ENCODE measurements around the gene PTBP3.

PTBP3 gene

DNA sequence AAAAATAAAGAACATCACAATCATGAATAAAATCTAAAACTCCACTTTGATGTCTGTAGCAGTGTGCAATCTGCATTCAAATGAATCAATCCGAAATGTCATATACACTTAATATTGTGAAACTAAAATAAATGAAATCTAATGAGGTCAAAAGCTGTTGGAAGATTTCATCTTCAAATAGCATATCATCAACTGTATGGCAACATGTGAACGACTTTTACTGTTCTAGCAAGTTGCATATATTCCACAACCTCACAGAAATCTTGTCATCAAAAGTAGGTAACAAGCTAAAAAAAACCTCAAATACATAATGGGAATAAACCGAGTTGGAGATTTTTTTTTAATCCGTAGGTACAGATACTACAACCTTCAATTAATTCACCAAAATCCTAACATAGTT is 1.2 kb downstream of the PTBP3 start:
- H3K4me3 ChIP-seq (ENCODE audit: low read depth, low read length): peak overlapping the region; percentile 73
- DNase-seq (ENCODE audit: low read depth): no peak
- TF ChIP-seq, protein P1, sequence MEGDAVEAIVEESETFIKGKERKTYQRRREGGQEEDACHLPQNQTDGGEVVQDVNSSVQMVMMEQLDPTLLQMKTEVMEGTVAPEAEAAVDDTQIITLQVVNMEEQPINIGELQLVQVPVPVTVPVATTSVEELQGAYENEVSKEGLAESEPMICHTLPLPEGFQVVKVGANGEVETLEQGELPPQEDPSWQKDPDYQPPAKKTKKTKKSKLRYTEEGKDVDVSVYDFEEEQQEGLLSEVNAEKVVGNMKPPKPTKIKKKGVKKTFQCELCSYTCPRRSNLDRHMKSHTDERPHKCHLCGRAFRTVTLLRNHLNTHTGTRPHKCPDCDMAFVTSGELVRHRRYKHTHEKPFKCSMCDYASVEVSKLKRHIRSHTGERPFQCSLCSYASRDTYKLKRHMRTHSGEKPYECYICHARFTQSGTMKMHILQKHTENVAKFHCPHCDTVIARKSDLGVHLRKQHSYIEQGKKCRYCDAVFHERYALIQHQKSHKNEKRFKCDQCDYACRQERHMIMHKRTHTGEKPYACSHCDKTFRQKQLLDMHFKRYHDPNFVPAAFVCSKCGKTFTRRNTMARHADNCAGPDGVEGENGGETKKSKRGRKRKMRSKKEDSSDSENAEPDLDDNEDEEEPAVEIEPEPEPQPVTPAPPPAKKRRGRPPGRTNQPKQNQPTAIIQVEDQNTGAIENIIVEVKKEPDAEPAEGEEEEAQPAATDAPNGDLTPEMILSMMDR (IDR thresholded peaks at IDR 0.05; ENCODE audit: low read depth, low read length): no peak
- TF ChIP-seq, protein P2, sequence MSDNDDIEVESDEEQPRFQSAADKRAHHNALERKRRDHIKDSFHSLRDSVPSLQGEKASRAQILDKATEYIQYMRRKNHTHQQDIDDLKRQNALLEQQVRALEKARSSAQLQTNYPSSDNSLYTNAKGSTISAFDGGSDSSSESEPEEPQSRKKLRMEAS (IDR thresholded peaks at IDR 0.05; ENCODE audit: low read depth, low read length): no peak

DNA sequence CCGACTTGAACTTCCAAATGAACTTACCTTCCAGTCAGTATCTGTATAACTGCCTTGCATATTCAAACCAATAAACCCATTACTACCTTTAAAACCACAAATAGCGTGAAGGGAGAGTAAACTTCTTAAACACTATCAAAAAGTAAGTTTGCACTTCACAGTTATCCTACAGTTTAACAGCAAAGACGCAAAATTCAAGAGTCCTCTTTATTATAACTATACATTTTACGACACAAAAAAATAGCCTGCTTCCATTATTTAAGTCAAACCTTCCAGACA is 1.8 kb downstream of the PTBP3 start:
- TF ChIP-seq MYC (IDR thresholded peaks at IDR 0.05; ENCODE audit: low read depth, low read length) (no peak), POLR2A (IDR thresholded peaks at IDR 0.05; ENCODE audit: extremely low read depth, insufficient read length) (no peak)
- TF ChIP-seq, protein P1 (IDR thresholded peaks at IDR 0.05; ENCODE audit: low read depth, low read length): no peak
- TF ChIP-seq, protein P2 (IDR thresholded peaks at IDR 0.05; ENCODE audit: low read depth, low read length): no peak
- no peak for DNase-seq (ENCODE audit: low read depth)
- peak overlapping the region; percentile 73 for H3K4me3 ChIP-seq (ENCODE audit: low read depth, low read length)

DNA sequence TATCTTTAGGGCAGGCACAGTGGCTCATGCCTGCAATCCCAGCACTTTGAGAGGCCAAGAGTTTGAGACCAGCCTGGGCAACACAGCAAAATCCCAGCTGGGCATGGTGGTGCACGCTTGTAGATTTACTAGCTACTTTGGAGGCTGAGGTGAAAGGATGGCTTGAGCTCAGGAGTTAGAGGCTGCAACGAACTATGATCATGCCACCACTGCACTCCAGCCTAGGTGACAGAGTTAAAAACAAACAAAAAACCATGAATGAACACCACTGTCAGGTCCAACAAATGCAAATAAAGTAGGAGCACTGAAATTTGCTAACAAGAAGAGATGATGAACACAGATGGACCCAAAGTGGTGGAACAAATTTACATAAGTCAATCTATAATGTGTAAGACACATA is 4.9 kb downstream of the PTBP3 start:
- no peak for DNase-seq (ENCODE audit: low read depth)
- H3K4me3 ChIP-seq (ENCODE audit: low read depth, low read length): no peak overlapping the region
- TF ChIP-seq POLR2A (IDR thresholded peaks at IDR 0.05; ENCODE audit: extremely low read depth, insufficient read length): no peak
- TF ChIP-seq, protein P1 (IDR thresholded peaks at IDR 0.05; ENCODE audit: low read depth, low read length): no peak
- TF ChIP-seq, protein P2 (IDR thresholded peaks at IDR 0.05; ENCODE audit: low read depth, low read length): no peak
- TF ChIP-seq MYC (IDR thresholded peaks at IDR 0.05; ENCODE audit: low read depth, low read length): no peak

DNA sequence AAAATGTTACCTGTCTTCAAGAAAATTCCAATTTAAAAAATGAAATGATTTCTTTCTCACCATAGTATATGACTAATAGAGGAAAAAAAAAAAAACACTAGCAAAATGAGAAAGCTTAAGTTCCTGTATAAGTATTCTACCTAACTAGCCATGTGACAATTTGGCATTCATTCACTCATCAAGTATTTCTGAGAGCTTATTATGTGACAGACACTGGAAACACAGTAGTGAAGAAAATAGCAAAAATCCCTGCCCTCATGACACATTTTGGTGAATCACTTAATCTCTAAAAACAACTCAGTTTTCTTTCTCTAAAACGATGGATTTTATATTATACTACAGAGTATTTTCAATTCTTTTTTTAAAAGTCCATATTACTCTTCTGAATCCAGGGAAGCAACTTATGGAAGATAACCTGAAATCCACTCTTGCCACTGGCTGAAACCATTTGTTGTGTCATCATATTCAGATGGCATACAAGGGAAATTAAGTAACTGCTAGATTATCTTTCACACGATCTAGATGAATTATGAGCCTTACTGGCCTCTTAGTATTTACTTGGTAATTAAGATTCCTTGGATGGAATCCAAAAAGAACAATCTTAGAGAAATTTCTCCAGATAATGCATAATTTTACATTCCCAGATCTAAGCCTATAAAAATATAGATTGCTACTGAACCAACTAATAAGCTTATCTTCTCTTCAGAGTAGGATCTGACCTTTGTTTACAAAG is 5.5 kb downstream of the PTBP3 start:
- no peak for DNase-seq (ENCODE audit: low read depth)
- no peak overlapping the region for H3K4me3 ChIP-seq (ENCODE audit: low read depth, low read length)
- TF ChIP-seq, protein P1 (IDR thresholded peaks at IDR 0.05; ENCODE audit: low read depth, low read length): no peak
- no peak for TF ChIP-seq POLR2A (IDR thresholded peaks at IDR 0.05; ENCODE audit: extremely low read depth, insufficient read length)
- TF ChIP-seq, protein P2 (IDR thresholded peaks at IDR 0.05; ENCODE audit: low read depth, low read length): no peak
- no peak for TF ChIP-seq MYC (IDR thresholded peaks at IDR 0.05; ENCODE audit: low read depth, low read length)

DNA sequence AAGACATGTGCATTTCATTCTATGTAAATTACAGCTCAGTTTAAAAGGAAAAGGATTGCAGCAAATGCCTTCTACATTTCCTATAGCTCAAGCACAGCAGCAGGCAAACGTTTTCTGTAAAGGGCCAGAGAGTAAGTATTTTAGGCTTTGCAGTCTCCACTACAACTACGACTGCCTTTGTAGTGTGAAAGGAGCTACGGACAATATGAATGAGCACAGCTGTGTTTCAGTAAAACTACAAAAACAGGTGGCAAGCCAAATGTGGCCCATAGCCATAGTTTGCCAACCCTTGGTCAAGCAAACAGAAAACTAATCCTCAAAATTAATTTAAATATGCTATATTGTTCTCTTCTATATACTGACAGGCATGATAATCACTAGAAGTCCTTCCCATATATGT is 7.2 kb downstream of the PTBP3 start:
- no peak overlapping the region for H3K4me3 ChIP-seq (ENCODE audit: low read depth, low read length)
- DNase-seq (ENCODE audit: low read depth): no peak
- TF ChIP-seq POLR2A (IDR thresholded peaks at IDR 0.05; ENCODE audit: extremely low read depth, insufficient read length): no peak
- TF ChIP-seq, protein P2 (IDR thresholded peaks at IDR 0.05; ENCODE audit: low read depth, low read length): no peak

DNA sequence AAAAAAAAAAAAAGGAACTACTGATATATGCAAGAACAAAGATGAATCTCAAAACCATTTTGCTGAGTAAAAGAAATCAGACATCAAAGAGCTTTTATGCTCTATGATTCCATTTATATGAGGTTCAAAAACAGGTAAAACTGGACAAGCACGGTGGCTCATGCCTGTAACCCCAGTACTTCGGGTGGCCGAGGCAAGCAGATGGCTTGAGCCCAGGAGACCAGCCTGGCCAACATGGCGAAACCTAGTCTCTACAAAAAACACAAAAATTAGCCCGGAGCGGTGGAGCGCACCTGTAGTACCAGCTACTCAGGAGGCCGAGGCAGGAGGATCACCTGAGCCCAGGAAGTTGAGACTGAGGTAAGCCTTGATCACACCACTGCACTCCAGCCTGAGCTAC is 7.8 kb downstream of the PTBP3 start:
- TF ChIP-seq, protein P1 (IDR thresholded peaks at IDR 0.05; ENCODE audit: low read depth, low read length): no peak
- TF ChIP-seq POLR2A (IDR thresholded peaks at IDR 0.05; ENCODE audit: extremely low read depth, insufficient read length): no peak
- TF ChIP-seq MYC (IDR thresholded peaks at IDR 0.05; ENCODE audit: low read depth, low read length): no peak
- TF ChIP-seq, protein P2 (IDR thresholded peaks at IDR 0.05; ENCODE audit: low read depth, low read length): no peak
- H3K4me3 ChIP-seq (ENCODE audit: low read depth, low read length): no peak overlapping the region
- no peak for DNase-seq (ENCODE audit: low read depth)

All from NB4 (cell line).